K562 (cell line): Measurements from ENCODE around the gene POLR3GL. TPM values are rescaled to one million over a fixed set of nuclear protein-coding genes. Genes with fewer than 3 reads are reported as not detected.

Experiments used
- ATF7 ChIP-seq: fragments of 450-650 bp; IDR thresholded peaks from 2 replicates; pipeline ENCODE4 v1.7.1; 2014; ENCODE audit warnings: mild to moderate bottlenecking, moderate library complexity
- BRD9 ChIP-seq: fragments of 450-650 bp; IDR thresholded peaks from 2 replicates; pipeline ENCODE4 v1.6.1; 2018; ENCODE audit warnings: low read depth; ENCODE audit not compliant: partially characterized antibody
- CEBPG ChIP-seq, 3 experiments: fragments of 200-800 bp in 1 of 3; sonication (Bioruptor generic) in 1 of 3; sonication (generic) in 1 of 3; formaldehyde crosslinking in 1 of 3; IDR thresholded peaks in 2 of 3; conservative IDR thresholded peaks in 1 of 3; 2 replicates each; pipeline versions ENCODE4 v1.6.1 to v1.8.0; 2016 to 2022; ENCODE audit warnings: missing compliant biosample characterization in 2 of 3, missing genetic modification characterization in 2 of 3, mild to moderate bottlenecking in 1 of 3, missing genetic modification reagents in 1 of 3
- CREB1 ChIP-seq, 2 experiments: sonication (generic) in 1 of 2; formaldehyde crosslinking in 1 of 2; IDR thresholded peaks; 2 replicates each; pipeline versions ENCODE4 v1.6.1 to v1.8.0; 2012 to 2022; ENCODE audit warnings: inconsistent platforms in 1 of 2, mild to moderate bottlenecking in 1 of 2, missing genetic modification reagents in 1 of 2, moderate library complexity in 1 of 2
- CREM ChIP-seq: IDR thresholded peaks from 2 replicates; pipeline ENCODE4 v1.6.1; 2014; ENCODE audit warnings: antibody characterized with exemption, low read depth
- CTBP1 ChIP-seq: fragments of 450-650 bp; IDR thresholded peaks from 2 replicates; pipeline ENCODE4 v1.6.1; 2016; ENCODE audit warnings: borderline replicate concordance
- CTCF ChIP-seq, 3 experiments: IDR thresholded peaks in 2 of 3; conservative IDR thresholded peaks in 1 of 3; 2 replicates each; pipeline ENCODE4 v1.5.1; 2011 to 2012; ENCODE audit warnings: low read length in 3 of 3, mild to moderate bottlenecking in 3 of 3, control low read depth in 2 of 3, improper control_type of control experiment in 1 of 3, inconsistent platforms in 1 of 3, low read depth in 1 of 3, mixed read lengths in 1 of 3, moderate library complexity in 1 of 3; ENCODE audit not compliant: insufficient read depth in 2 of 3
- FOXK2 ChIP-seq, 2 experiments: fragments of 450-650 bp; IDR thresholded peaks in 1 of 2; conservative IDR thresholded peaks in 1 of 2; 2 replicates each; pipeline ENCODE4 v1.6.1; 2016; ENCODE audit warnings: low read depth in 2 of 2, mild to moderate bottlenecking in 1 of 2
- HEY1 ChIP-seq: fragments of 250-450 bp; sonication (Bioruptor Pico); IDR thresholded peaks from 2 replicates; pipeline ENCODE4 v1.5.0; 2020; ENCODE audit warnings: mild to moderate bottlenecking, moderate library complexity, borderline replicate concordance
- HLTF ChIP-seq: fragments of 450-650 bp; IDR thresholded peaks from 2 replicates; pipeline ENCODE4 v1.6.1; 2016
- HMG20A ChIP-seq: fragments of 450-650 bp; formaldehyde crosslinking; conservative IDR thresholded peaks from 2 replicates; pipeline ENCODE4 v1.4.0; 2020; ENCODE audit warnings: mild to moderate bottlenecking, mixed read lengths
- JUN ChIP-seq, 2 experiments: sonication (generic) in 1 of 2; formaldehyde crosslinking in 1 of 2; IDR thresholded peaks; 2 replicates each; pipeline versions ENCODE4 v1.6.1 to v1.8.0; 2012 to 2022; ENCODE audit warnings: borderline replicate concordance in 2 of 2, mild to moderate bottlenecking in 2 of 2, improper control_type of control experiment in 1 of 2, low read depth in 1 of 2, low read length in 1 of 2, missing genetic modification reagents in 1 of 2
- MAX ChIP-seq: sonication (generic); formaldehyde crosslinking; IDR thresholded peaks from 2 replicates; pipeline ENCODE4 v1.9.0; 2022; ENCODE audit warnings: mild to moderate bottlenecking, missing genetic modification reagents
- MED1 ChIP-seq: sonication (generic); formaldehyde crosslinking; IDR thresholded peaks from 2 replicates; pipeline ENCODE4 v1.8.1; 2023; ENCODE audit warnings: missing genetic modification reagents, borderline replicate concordance
- NFATC3 ChIP-seq: fragments of 450-650 bp; IDR thresholded peaks from 2 replicates; pipeline ENCODE4 v1.6.1; 2017; ENCODE audit warnings: mild to moderate bottlenecking
- NUFIP1 ChIP-seq: fragments of 450-650 bp; IDR thresholded peaks from 2 replicates; pipeline ENCODE4 v1.6.1; 2018; ENCODE audit not compliant: partially characterized antibody
- SMARCE1 ChIP-seq: fragments of 450-650 bp; IDR thresholded peaks from 2 replicates; pipeline ENCODE4 v1.7.1; 2016; ENCODE audit warnings: mild to moderate bottlenecking
- TAF1 ChIP-seq: IDR thresholded peaks from 2 replicates; pipeline ENCODE4 v1.6.1; 2011; ENCODE audit warnings: mild to moderate bottlenecking, low read length, moderate library complexity; ENCODE audit not compliant: insufficient read depth, control insufficient read depth, severe bottlenecking; ENCODE audit errors: extremely low read depth
- TGIF2 ChIP-seq: sonication (generic); formaldehyde crosslinking; IDR thresholded peaks from 2 replicates; pipeline ENCODE4 v1.8.1; 2022; ENCODE audit warnings: mild to moderate bottlenecking, missing genetic modification reagents, moderate library complexity
- ZNF639 ChIP-seq, 2 experiments: fragments of 200-800 bp in 1 of 2; sonication (Bioruptor generic) in 1 of 2; sonication (generic) in 1 of 2; formaldehyde crosslinking in 1 of 2; IDR thresholded peaks in 1 of 2; conservative IDR thresholded peaks in 1 of 2; 2 replicates each; pipeline versions ENCODE4 v1.5.0 to v1.6.1; 2016 to 2020; ENCODE audit warnings: missing compliant biosample characterization in 1 of 2, missing genetic modification characterization in 1 of 2, missing genetic modification reagents in 1 of 2
- ZNF644 ChIP-seq: fragments of 200-800 bp; sonication (Bioruptor generic); IDR thresholded peaks from 2 replicates; pipeline ENCODE4 v1.6.1; 2016; ENCODE audit warnings: low read depth, missing genetic modification characterization, missing compliant biosample characterization
- ZNF740 ChIP-seq, 3 experiments: fragments of 200-800 bp in 1 of 3; sonication (Bioruptor generic) in 1 of 3; sonication (generic) in 1 of 3; formaldehyde crosslinking in 1 of 3; IDR thresholded peaks; 2 replicates each; pipeline versions ENCODE4 v1.6.1 to v1.8.0; 2016 to 2022; ENCODE audit warnings: mild to moderate bottlenecking in 2 of 3, missing compliant biosample characterization in 2 of 3, missing genetic modification characterization in 2 of 3, missing genetic modification reagents in 1 of 3
- polyA plus RNA-seq, 8 experiments: library from polyadenylated mRNA; depleted of rRNA in 4 of 8; stranded (reverse) in 5 of 8; unstranded in 3 of 8; fragments of >200 nt; fragmentation: Nextera tagmentation in 2 of 8; fragmentation: Illumina TruSeq in 1 of 8; extraction: Ambion mirVana in 2 of 8; extraction: Trizol in 1 of 8; gene quantifications; 2 replicates each; pipeline versions ENCODE4 v1.2.1 to v1.2.3, GENCODE V29; 2011 to 2014; ENCODE audit warnings: inconsistent platforms in 1 of 8, missing spikeins in 1 of 8
- total RNA-seq, 7 experiments: library from RNA; depleted of rRNA in 6 of 7; stranded (reverse); fragments of >200 nt in 6 of 7; fragmentation: Illumina TruSeq in 2 of 7; extraction: Trizol in 2 of 7; gene quantifications; 2 replicates each; pipeline versions ENCODE4 v1.2.1 to v1.2.3, GENCODE V29; 2011 to 2021; ENCODE audit warnings: low replicate concordance in 1 of 7

POLR3GL gene
- total and polyA plus RNA-seq, 9 of the 15 experiments (the other 6 are each of a cell fraction or from before 2014, with no cell fraction given) = 14.6 to 48.4 (median 38.2) TPM

GRCh38 chr1:146021050-146021445 is 56.6 kb downstream of the POLR3GL start (continued):
- TF ChIP-seq TAF1 (no peak), JUN (IDR thresholded peaks at IDR 0.05; ENCODE audit: borderline replicate concordance, low read depth, low read length) (peak; percentile 83), JUN (CRISPR knock-in tag; IDR thresholded peaks at IDR 0.05; ENCODE audit: borderline replicate concordance) (no peak), ZNF639 (CRISPR knock-in tag; conservative IDR thresholded peaks at IDR 0.05 in 1 of 2, IDR thresholded peaks at IDR 0.05 in 1 of 2) (0 out of 4 replicates have a peak, but pooled peaks of 1 of the 2 experiments have one; percentile 8), CTBP1 (no peak), CEBPG (CRISPR knock-in tag; IDR thresholded peaks at IDR 0.05) (no peak), CEBPG (tag; conservative IDR thresholded peaks at IDR 0.05 in 1 of 2, IDR thresholded peaks at IDR 0.05 in 1 of 2) (no peak), HEY1 (CRISPR knock-in tag) (no peak), ZNF740 (CRISPR knock-in tag; IDR thresholded peaks at IDR 0.05) (no peak), ZNF740 (tag; IDR thresholded peaks at IDR 0.05) (no peak), FOXK2 (conservative IDR thresholded peaks at IDR 0.05 in 1 of 2, IDR thresholded peaks at IDR 0.05 in 1 of 2; ENCODE audit: low read depth in 2 of 2) (no peak), CTCF (IDR thresholded peaks at IDR 0.05 in 2 of 3, conservative IDR thresholded peaks at IDR 0.05 in 1 of 3; ENCODE audit: insufficient read depth in 2 of 3, low read depth in 1 of 3, low read length in 3 of 3) (no peak), HMG20A (CRISPR knock-in tag) (no peak), MED1 (no peak), MAX (CRISPR knock-in tag) (no peak), ZNF644 (tag) (0 out of 2 replicates have a peak, but pooled peaks have one; percentile 50), CREM (0 out of 2 replicates have a peak, but pooled peaks have one; percentile 22), HLTF (no peak), NUFIP1 (no peak), TGIF2 (no peak), ATF7 (no peak; the same call in 1 of the 2 replicates), SMARCE1 (peak; percentile 54), CREB1 (IDR thresholded peaks at IDR 0.05) (no peak), CREB1 (CRISPR knock-in tag; IDR thresholded peaks at IDR 0.05) (no peak), NFATC3 (no peak), BRD9 (peak; percentile 17)
- TF ChIP-seq, all 486 proteins: peak for 14
